ENCODE measurements around the gene GNB1L.

GNB1L gene

GRCh38 chr22:19760058-19760950 lies 94.4 kb downstream of the GNB1L start, which contains the start of gene TBX1:
TBX1 (plus strand) TSS chr22:19760778; CDS start chr22:19760844, 66 bp downstream.
- intact Hi-C loops (cut with DNase I): no loop called here
- DNase-seq: no peak

- intact Hi-C loops (cut with DNase I): no loop called here
- DNase-seq: no peak
Observed at GRCh38 chr22:19759427-19760057, 95.1 kb downstream of the GNB1L start.

- no peak for DNase-seq
- intact Hi-C loops (cut with DNase I): no loop called here
Observed at GRCh38 chr22:19758896-19759426, 95.7 kb downstream of the GNB1L start.

- no peak for DNase-seq
- intact Hi-C loops (cut with DNase I): no loop called here
Observed at GRCh38 chr22:19757985-19758895, 96.4 kb downstream of the GNB1L start.

- DNase-seq: no peak
- intact Hi-C loops (cut with DNase I): no loop called here
Observed at GRCh38 chr22:19757140-19757984, 97.3 kb downstream of the GNB1L start.

GRCh38 chr22:19756288-19757128 lies 98.2 kb downstream of the GNB1L start:
- DNase-seq: no peak
- intact Hi-C loops (cut with DNase I): no loop called here

GRCh38 chr22:19755722-19756287 lies 98.9 kb downstream of the GNB1L start:
- no peak for DNase-seq
- intact Hi-C loops (cut with DNase I): no loop called here

- intact Hi-C loops (cut with DNase I): no loop called here
- no peak for DNase-seq
Observed at GRCh38 chr22:19755145-19755710, 99.4 kb downstream of the GNB1L start.

GRCh38 chr22:19754701-19755144 lies 100.0 kb downstream of the GNB1L start:
- no peak for DNase-seq
- intact Hi-C loops (cut with DNase I): no loop called here

GRCh38 chr22:19753996-19754700 lies 100.5 kb downstream of the GNB1L start:
- DNase-seq: no peak
- intact Hi-C loops (cut with DNase I): no loop called here

- intact Hi-C loops (cut with DNase I): no loop called here
- no peak for DNase-seq
Observed at GRCh38 chr22:19753090-19753842, 101.4 kb downstream of the GNB1L start.

- intact Hi-C loops (cut with DNase I): no loop called here
- no peak for DNase-seq
Observed at GRCh38 chr22:19751497-19752245, 103.0 kb downstream of the GNB1L start.

GRCh38 chr22:19750507-19751490 lies 103.9 kb downstream of the GNB1L start:
- DNase-seq: no peak
- intact Hi-C loops (cut with DNase I): no loop called here

GRCh38 chr22:19749876-19750275 lies 104.8 kb downstream of the GNB1L start:
- DNase-seq: no peak
- intact Hi-C loops (cut with DNase I): no loop called here
